CD14-positive monocyte (primary cell): ENCODE measurements around the gene AMIGO2. TPM values are rescaled to one million over a fixed set of nuclear protein-coding genes. Genes with fewer than 3 reads are reported as not detected.

ENCODE experiments used
- DNase-seq, 3 donors: peaks; one replicate each; pipeline ENCODE4 v3.0.0-alpha.2; 2011 to 2022
- H2AFZ ChIP-seq: 2 replicates; pipeline ENCODE4 v1.6.0; 2012; ENCODE audit warnings: mild to moderate bottlenecking, low read depth, low read length, inconsistent platforms; ENCODE audit not compliant: insufficient read depth, poor library complexity, severe bottlenecking
- H3K27ac ChIP-seq, 2 donors: 1 replicate in 1 of 2; 2 replicates in 1 of 2; pipeline ENCODE4 v1.5.1; 2012 to 2013; ENCODE audit warnings: low read length in 2 of 2, control low read depth in 1 of 2, inconsistent platforms in 1 of 2, low read depth in 1 of 2, mild to moderate bottlenecking in 1 of 2
- H3K27me3 ChIP-seq, 2 donors: one replicate each; pipeline versions ENCODE4 v1.6.0 to v1.6.1; 2011 to 2013; ENCODE audit warnings: low read length in 2 of 2; ENCODE audit not compliant: control insufficient read depth in 2 of 2, insufficient read depth in 2 of 2
- H3K36me3 ChIP-seq, 2 donors: replicated peaks in 1 of 2; 1 replicate in 1 of 2; 2 replicates in 1 of 2; pipeline versions ENCODE4 v1.5.1 to v1.6.1; 2012 to 2013; ENCODE audit warnings: low read length in 2 of 2, control low read depth in 1 of 2, inconsistent platforms in 1 of 2, mild to moderate bottlenecking in 1 of 2; ENCODE audit not compliant: insufficient read depth in 2 of 2, control insufficient read depth in 1 of 2
- H3K4me1 ChIP-seq, 2 donors: 1 replicate in 1 of 2; 2 replicates in 1 of 2; pipeline versions ENCODE4 v1.5.1 to v1.6.1; 2012 to 2013; ENCODE audit warnings: low read length in 2 of 2, control low read depth in 1 of 2, inconsistent platforms in 1 of 2, mild to moderate bottlenecking in 1 of 2, moderate library complexity in 1 of 2; ENCODE audit not compliant: insufficient read depth in 2 of 2, control insufficient read depth in 1 of 2
- H3K4me2 ChIP-seq: replicated peaks from 2 replicates; pipeline ENCODE3; 2012; ENCODE audit warnings: low read length, moderate library complexity, mild to moderate bottlenecking; ENCODE audit not compliant: poor library complexity, severe bottlenecking; ENCODE audit errors: extremely low read depth
- H3K4me3 ChIP-seq, 3 experiments: fragments of 200-600 bp in 1 of 3; sonication (generic) in 1 of 3; replicated peaks in 1 of 3; 1 replicate in 2 of 3; 2 replicates in 1 of 3; pipeline ENCODE4 v1.5.1; 2011 to 2013; ENCODE audit warnings: low read length in 3 of 3, mild to moderate bottlenecking in 3 of 3, control low read depth in 2 of 3, low read depth in 2 of 3, inconsistent platforms in 1 of 3, moderate library complexity in 1 of 3
- H3K79me2 ChIP-seq: 2 replicates; pipeline ENCODE4 v1.6.0; 2012; ENCODE audit warnings: mild to moderate bottlenecking, control low read depth, inconsistent platforms, low read length, moderate library complexity; ENCODE audit not compliant: insufficient read depth
- H3K9ac ChIP-seq: 2 replicates; pipeline ENCODE4 v1.6.0; 2017; ENCODE audit warnings: low read length, mild to moderate bottlenecking; ENCODE audit not compliant: insufficient read depth, poor library complexity, severe bottlenecking
- H3K9me3 ChIP-seq, 2 donors: replicated peaks in 1 of 2; 1 replicate in 1 of 2; 2 replicates in 1 of 2; pipeline versions ENCODE4 v1.5.1 to v1.6.1; 2012 to 2013; ENCODE audit warnings: low read length in 2 of 2, control low read depth in 1 of 2; ENCODE audit not compliant: control insufficient read depth in 1 of 2, insufficient read depth in 1 of 2
- H4K20me1 ChIP-seq: 2 replicates; pipeline ENCODE4 v1.6.0; 2012; ENCODE audit warnings: mild to moderate bottlenecking, low read length, control low read depth, moderate library complexity; ENCODE audit not compliant: insufficient read depth
- H3K27ac Mint-ChIP-seq, 7 donors: one replicate each; pipeline ENCODE4 v1.8.0; 2020; ENCODE audit warnings: mild to moderate bottlenecking in 7 of 7, mixed read lengths in 7 of 7, moderate library complexity in 6 of 7, inconsistent platforms in 2 of 7
- H3K27me3 Mint-ChIP-seq, 3 donors: one replicate each; pipeline ENCODE4 v1.8.0; 2021 to 2022; ENCODE audit warnings: low read depth in 3 of 3, mild to moderate bottlenecking in 3 of 3, mixed read lengths in 3 of 3, moderate library complexity in 3 of 3, inconsistent platforms in 1 of 3
- H3K36me3 Mint-ChIP-seq, 2 donors: one replicate each; pipeline ENCODE4 v1.8.0; 2020; ENCODE audit warnings: mixed read lengths in 2 of 2, inconsistent platforms in 1 of 2, mild to moderate bottlenecking in 1 of 2
- H3K4me1 Mint-ChIP-seq: one replicate; pipeline ENCODE4 v1.8.0; 2020; ENCODE audit warnings: mild to moderate bottlenecking, mixed read lengths
- H3K4me3 Mint-ChIP-seq, 2 donors: one replicate each; pipeline ENCODE4 v1.8.0; 2020; ENCODE audit warnings: mild to moderate bottlenecking in 2 of 2, mixed read lengths in 2 of 2, moderate library complexity in 1 of 2
- H3K9me3 Mint-ChIP-seq, 7 donors: one replicate each; pipeline ENCODE4 v1.8.0; 2020 to 2022; ENCODE audit warnings: mixed read lengths in 7 of 7, mild to moderate bottlenecking in 6 of 7, moderate library complexity in 6 of 7, inconsistent platforms in 2 of 7
- WGBS: methylation state at CpG from one replicate; pipeline ENCODE4 v1.1.5; 2013; ENCODE audit warnings: missing lambda C conversion rate; ENCODE audit not compliant: insufficient coverage; 5-methylcytosine and 5-hydroxymethylcytosine counted together
- intact Hi-C, 2 donors: fragments of 100-400 bp; cut with micrococcal nuclease; formaldehyde crosslinking; loops; one replicate each; pipeline versions ENCODE4 v1.15.0 to v1.15.1; 2023
- polyA plus RNA-seq, 3 donors: library from polyadenylated mRNA; depleted of rRNA in 1 of 3; unstranded in 2 of 3; stranded (reverse) in 1 of 3; fragments of 300-500 nt in 2 of 3; fragments of >200 nt in 1 of 3; fragmentation: Illumina TruSeq in 2 of 3; gene quantifications; 1 replicate in 2 of 3; 2 replicates in 1 of 3; pipeline ENCODE4 v1.2.3, GENCODE V29; 2012 to 2021
- TF ChIP-seq, protein P1 (sequence below): fragments of 200-600 bp; IDR thresholded peaks from one replicate; pipeline ENCODE4 v1.8.0; 2022; ENCODE audit warnings: antibody characterized with exemption, mild to moderate bottlenecking

The AMIGO2 gene
- polyA plus RNA-seq, 3 donors, result 0.14 to 0.77 (median 0.21) TPM

DNA sequence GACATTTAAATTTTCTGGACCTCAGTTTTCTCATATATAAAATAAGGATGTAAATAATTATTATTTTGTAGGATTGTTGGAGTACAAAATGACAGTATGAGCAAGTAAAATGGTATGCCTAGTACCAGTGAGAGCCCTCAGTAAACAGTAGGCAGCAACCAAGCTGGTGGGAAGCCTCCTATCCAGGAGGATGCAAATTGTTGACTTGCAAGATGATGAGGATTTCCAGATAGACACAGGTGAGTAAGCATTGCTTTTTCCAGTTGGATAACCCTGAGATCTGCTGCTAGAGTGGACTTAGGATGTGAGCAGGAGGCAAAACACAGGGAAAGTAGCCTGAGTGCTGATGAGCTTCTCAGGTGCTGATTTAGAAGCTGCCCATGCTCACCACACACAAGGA, 28.2 kb upstream of the AMIGO2 start:
- H3K27me3 Mint-ChIP-seq, result peaks cover 0 to 2% (median 0%) of the 10 kb centered on the region in 3 donors
- H3K27ac ChIP-seq, result no peak overlapping the region
- no peaks in the 10 kb centered on the region for H4K20me1 ChIP-seq
- peaks cover 0 to 3% of the 10 kb centered on the region in 2 donors for H3K36me3 Mint-ChIP-seq
- intact Hi-C loops, result no loop called here
- H3K4me2 ChIP-seq, result no peak overlapping the region
- H3K79me2 ChIP-seq, result no peaks in the 10 kb centered on the region
- no peaks in the 10 kb centered on the region for H3K27me3 ChIP-seq
- no peaks in the 10 kb centered on the region for H3K36me3 ChIP-seq
- no peak overlapping the region for H3K4me3 Mint-ChIP-seq
- no peaks in the 10 kb centered on the region for H3K9me3 Mint-ChIP-seq
- no peaks in the 10 kb centered on the region for H3K4me1 ChIP-seq
- no peak for DNase-seq
- H3K4me3 ChIP-seq, result no peak overlapping the region
- H3K9me3 ChIP-seq, result no peaks in the 10 kb centered on the region
- peaks cover 13% of the 10 kb centered on the region for H3K4me1 Mint-ChIP-seq
- no peak overlapping the region for H2AFZ ChIP-seq
- no peak overlapping the region for H3K27ac Mint-ChIP-seq
- H3K9ac ChIP-seq, result no peak overlapping the region
- TF ChIP-seq, protein P1, sequence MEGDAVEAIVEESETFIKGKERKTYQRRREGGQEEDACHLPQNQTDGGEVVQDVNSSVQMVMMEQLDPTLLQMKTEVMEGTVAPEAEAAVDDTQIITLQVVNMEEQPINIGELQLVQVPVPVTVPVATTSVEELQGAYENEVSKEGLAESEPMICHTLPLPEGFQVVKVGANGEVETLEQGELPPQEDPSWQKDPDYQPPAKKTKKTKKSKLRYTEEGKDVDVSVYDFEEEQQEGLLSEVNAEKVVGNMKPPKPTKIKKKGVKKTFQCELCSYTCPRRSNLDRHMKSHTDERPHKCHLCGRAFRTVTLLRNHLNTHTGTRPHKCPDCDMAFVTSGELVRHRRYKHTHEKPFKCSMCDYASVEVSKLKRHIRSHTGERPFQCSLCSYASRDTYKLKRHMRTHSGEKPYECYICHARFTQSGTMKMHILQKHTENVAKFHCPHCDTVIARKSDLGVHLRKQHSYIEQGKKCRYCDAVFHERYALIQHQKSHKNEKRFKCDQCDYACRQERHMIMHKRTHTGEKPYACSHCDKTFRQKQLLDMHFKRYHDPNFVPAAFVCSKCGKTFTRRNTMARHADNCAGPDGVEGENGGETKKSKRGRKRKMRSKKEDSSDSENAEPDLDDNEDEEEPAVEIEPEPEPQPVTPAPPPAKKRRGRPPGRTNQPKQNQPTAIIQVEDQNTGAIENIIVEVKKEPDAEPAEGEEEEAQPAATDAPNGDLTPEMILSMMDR, result no peak

DNA sequence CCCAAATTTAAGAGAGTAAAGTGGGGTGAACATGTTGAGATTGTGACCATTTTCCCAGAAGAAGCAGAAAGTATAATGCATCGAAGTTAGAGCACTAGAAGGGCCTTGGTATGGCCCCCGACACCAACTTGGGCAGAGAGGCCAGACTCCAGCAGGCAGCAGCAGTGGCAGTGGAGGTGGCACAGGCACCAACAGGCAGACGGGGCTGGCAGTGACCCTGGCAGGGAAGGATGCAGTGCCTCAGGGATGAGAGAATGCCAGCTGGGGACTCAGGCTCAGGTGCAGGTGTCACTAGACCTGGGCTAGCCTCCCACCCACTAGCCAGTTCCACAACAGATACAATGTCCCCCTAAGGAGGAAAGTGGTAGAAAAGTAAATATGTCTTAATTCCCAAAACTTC, 27.7 kb upstream of the AMIGO2 start:
- DNase-seq, result no peak
- H3K4me1 ChIP-seq, result no peaks in the 10 kb centered on the region
- H3K4me1 Mint-ChIP-seq, result peaks cover 13% of the 10 kb centered on the region

More for the DNA sequence above, 27.7 kb upstream of the AMIGO2 start:
- H3K36me3 Mint-ChIP-seq, result peaks cover 0 to 3% of the 10 kb centered on the region in 2 donors
- TF ChIP-seq, protein P1, result no peak
- no peaks in the 10 kb centered on the region for H4K20me1 ChIP-seq
- intact Hi-C loops, result no loop called here
- no peak overlapping the region for H3K27ac ChIP-seq
- H3K4me2 ChIP-seq, result no peak overlapping the region
- H3K36me3 ChIP-seq, result no peaks in the 10 kb centered on the region
- no peak overlapping the region for H2AFZ ChIP-seq
- no peak overlapping the region for H3K27ac Mint-ChIP-seq
- WGBS, result 96% methylated on average over 2 of the region's 3 CpGs
- H3K79me2 ChIP-seq, result no peaks in the 10 kb centered on the region
- H3K4me3 Mint-ChIP-seq, result no peak overlapping the region
- no peaks in the 10 kb centered on the region for H3K9me3 Mint-ChIP-seq
- H3K27me3 ChIP-seq, result no peaks in the 10 kb centered on the region
- H3K9ac ChIP-seq, result no peak overlapping the region
- no peak overlapping the region for H3K4me3 ChIP-seq
- H3K27me3 Mint-ChIP-seq, result peaks cover 0 to 2% (median 0%) of the 10 kb centered on the region in 3 donors
- H3K9me3 ChIP-seq, result no peaks in the 10 kb centered on the region
